Activated T-cell treated with anti-CD3 and anti-CD28 coated beads, Interleukin-2, amount 50 U/mL, for 4 hours (primary cell): ENCODE results near the gene PLCB4. TPM values are rescaled to one million over a fixed set of nuclear protein-coding genes. Genes with fewer than 3 reads are reported as not detected.

ENCODE experiments used
- ATAC-seq, 2 donors: fragments of 200-7000 bp; cut with Tn5 transposase; one replicate each; pipeline ENCODE4 v1.10.0; 2021
- DNase-seq: peaks from one replicate; pipeline ENCODE4 v3.0.0-alpha.2; 2020
- H3K27me3 Mint-ChIP-seq: one replicate; pipeline ENCODE4 v1.8.0; 2021; ENCODE audit warnings: low read depth, mixed read lengths
- H3K36me3 Mint-ChIP-seq: one replicate; pipeline ENCODE4 v1.8.0; 2022; ENCODE audit warnings: mixed read lengths; ENCODE audit not compliant: insufficient read depth
- H3K4me1 Mint-ChIP-seq: one replicate; pipeline ENCODE4 v1.8.0; 2021; ENCODE audit warnings: low read depth, mixed read lengths
- H3K4me3 Mint-ChIP-seq: one replicate; pipeline ENCODE4 v1.8.0; 2021; ENCODE audit warnings: mild to moderate bottlenecking, moderate library complexity, mixed read lengths
- H3K9me3 Mint-ChIP-seq: one replicate; pipeline ENCODE4 v1.8.0; 2021; ENCODE audit warnings: mixed read lengths
- total RNA-seq, 3 donors: library from RNA; stranded (reverse); gene quantifications; one replicate each; pipeline ENCODE4 v1.2.1, GENCODE V29; 2021

Gene PLCB4
- total RNA-seq, 3 donors from 2014 or later: 0.05 TPM; not detected in 1

GRCh38 chr20:9172851-9173250 is 104.0 kb downstream of the PLCB4 start:
- Mint-ChIP-seq H3K36me3 (no peaks in the 10 kb centered on the region), H3K4me3 (no peak overlapping the region), H3K9me3 (peaks cover 9% of the 10 kb centered on the region), H3K4me1 (no peaks in the 10 kb centered on the region), H3K27me3 (no peaks in the 10 kb centered on the region)
- ATAC-seq: no peak
- no peak for DNase-seq

- ATAC-seq (no peak), DNase-seq (no peak)
- H3K36me3 Mint-ChIP-seq: no peaks in the 10 kb centered on the region
- H3K9me3 Mint-ChIP-seq: peaks cover 14% of the 10 kb centered on the region
- H3K27me3 Mint-ChIP-seq: no peaks in the 10 kb centered on the region
- H3K4me1 Mint-ChIP-seq: no peaks in the 10 kb centered on the region
- H3K4me3 Mint-ChIP-seq: no peak overlapping the region
These were observed 108.4 kb downstream of the PLCB4 start for GRCh38 chr20:9177278-9177677.

GRCh38 chr20:9179193-9179802 is 110.4 kb downstream of the PLCB4 start:
- no peaks in the 10 kb centered on the region for H3K27me3 Mint-ChIP-seq
- ATAC-seq: no peak
- no peaks in the 10 kb centered on the region for H3K4me1 Mint-ChIP-seq
- H3K9me3 Mint-ChIP-seq: peaks cover 14% of the 10 kb centered on the region
- H3K36me3 Mint-ChIP-seq: no peaks in the 10 kb centered on the region
- no peak for DNase-seq
- H3K4me3 Mint-ChIP-seq: no peak overlapping the region

DNA sequence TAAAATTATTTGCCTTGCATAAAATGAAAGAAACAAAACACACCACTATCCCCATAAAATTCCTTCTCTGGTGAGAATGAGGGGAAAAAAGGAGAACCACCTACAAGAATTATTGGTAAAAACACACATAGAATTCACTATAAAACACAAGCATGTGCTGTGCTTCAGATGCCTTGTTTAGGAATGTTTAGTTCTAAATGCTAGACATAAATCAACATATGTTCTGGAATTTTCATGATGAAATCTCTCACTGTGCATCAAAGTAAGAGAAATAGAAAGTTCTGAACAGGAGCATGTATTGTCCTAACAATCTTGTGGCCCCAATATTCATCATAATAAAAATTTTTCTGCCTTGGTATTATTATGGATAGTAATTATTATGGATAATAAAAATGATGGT is 111.0 kb downstream of the PLCB4 start:
- no peaks in the 10 kb centered on the region for H3K27me3 Mint-ChIP-seq
- DNase-seq: no peak
- ATAC-seq: no peak
- no peaks in the 10 kb centered on the region for H3K4me1 Mint-ChIP-seq
- H3K9me3 Mint-ChIP-seq: peaks cover 14% of the 10 kb centered on the region
- no peaks in the 10 kb centered on the region for H3K36me3 Mint-ChIP-seq
- H3K4me3 Mint-ChIP-seq: no peak overlapping the region

GRCh38 chr20:9180481-9181257 is 111.8 kb downstream of the PLCB4 start:
- Mint-ChIP-seq H3K9me3 (peaks cover 17% of the 10 kb centered on the region), H3K4me3 (no peak overlapping the region), H3K27me3 (no peaks in the 10 kb centered on the region), H3K4me1 (no peaks in the 10 kb centered on the region), H3K36me3 (no peaks in the 10 kb centered on the region)
- DNase-seq (no peak), ATAC-seq (no peak)

GRCh38 chr20:9185511-9185910 is 116.6 kb downstream of the PLCB4 start:
- H3K27me3 Mint-ChIP-seq: no peaks in the 10 kb centered on the region
- no peak overlapping the region for H3K4me3 Mint-ChIP-seq
- ATAC-seq (no peak), DNase-seq (no peak)
- peaks cover 11% of the 10 kb centered on the region for H3K9me3 Mint-ChIP-seq
- H3K36me3 Mint-ChIP-seq: no peaks in the 10 kb centered on the region
- H3K4me1 Mint-ChIP-seq: no peaks in the 10 kb centered on the region

- ATAC-seq (no peak), DNase-seq (no peak)
- Mint-ChIP-seq H3K4me1 (no peaks in the 10 kb centered on the region), H3K36me3 (no peaks in the 10 kb centered on the region), H3K27me3 (no peaks in the 10 kb centered on the region), H3K9me3 (peaks cover 11% of the 10 kb centered on the region), H3K4me3 (no peak overlapping the region)
These were observed 117.5 kb downstream of the PLCB4 start for GRCh38 chr20:9186396-9186795.

- DNase-seq (no peak), ATAC-seq (no peak)
- Mint-ChIP-seq H3K4me1 (no peaks in the 10 kb centered on the region), H3K9me3 (peaks cover 4% of the 10 kb centered on the region), H3K36me3 (no peaks in the 10 kb centered on the region), H3K4me3 (no peak overlapping the region), H3K27me3 (no peaks in the 10 kb centered on the region)
These were observed 126.1 kb downstream of the PLCB4 start for GRCh38 chr20:9195031-9195430.

DNA sequence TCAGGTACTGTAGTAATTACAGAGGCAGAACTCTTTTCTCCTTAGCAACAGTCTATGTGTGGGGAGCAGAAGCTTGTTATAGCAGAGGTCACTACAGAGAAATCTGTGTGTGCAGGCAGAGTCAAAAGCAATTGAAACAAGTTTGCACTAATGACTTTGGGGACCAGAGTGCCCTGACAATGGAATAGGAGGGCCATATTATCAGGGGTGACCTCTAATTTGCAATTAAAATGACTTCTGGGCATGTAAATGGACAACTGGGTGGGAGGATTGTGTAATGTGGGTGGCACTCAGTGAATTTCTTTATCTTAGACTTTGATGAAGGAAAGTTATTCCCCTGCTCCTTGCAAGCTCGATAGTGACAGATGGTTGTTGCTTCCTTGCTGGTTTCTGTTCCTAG is 127.2 kb downstream of the PLCB4 start:
- no peaks in the 10 kb centered on the region for H3K27me3 Mint-ChIP-seq

DNA sequence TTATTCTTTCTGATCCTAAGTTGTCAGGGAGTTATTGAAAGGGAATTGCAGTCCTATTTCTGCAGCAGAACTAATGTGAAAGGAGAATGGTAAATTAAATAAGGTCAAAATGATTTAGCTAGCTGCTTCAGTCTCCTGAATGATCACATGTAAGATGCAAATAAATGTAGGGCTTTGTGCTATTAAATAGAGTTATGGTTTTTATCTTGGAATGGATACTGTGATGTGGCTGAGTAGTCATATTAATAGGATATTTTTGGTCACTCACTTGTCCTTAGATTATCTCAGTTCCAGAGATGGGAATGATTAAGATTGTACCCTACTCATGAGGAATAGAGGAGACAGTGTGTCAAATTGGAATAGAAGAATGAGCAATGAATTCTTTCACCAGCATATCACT is 129.6 kb downstream of the PLCB4 start:
- ATAC-seq: no peak
- no peaks in the 10 kb centered on the region for H3K4me1 Mint-ChIP-seq
- H3K9me3 Mint-ChIP-seq: peaks cover 7% of the 10 kb centered on the region
- no peak for DNase-seq
- H3K27me3 Mint-ChIP-seq: no peaks in the 10 kb centered on the region
- no peaks in the 10 kb centered on the region for H3K36me3 Mint-ChIP-seq
- no peak overlapping the region for H3K4me3 Mint-ChIP-seq

More for the DNA sequence above, 127.2 kb downstream of the PLCB4 start:
- no peaks in the 10 kb centered on the region for H3K36me3 Mint-ChIP-seq
- no peak for DNase-seq
- peaks cover 8% of the 10 kb centered on the region for H3K9me3 Mint-ChIP-seq
- no peak overlapping the region for H3K4me3 Mint-ChIP-seq
- H3K4me1 Mint-ChIP-seq: no peaks in the 10 kb centered on the region
- no peak for ATAC-seq

DNA sequence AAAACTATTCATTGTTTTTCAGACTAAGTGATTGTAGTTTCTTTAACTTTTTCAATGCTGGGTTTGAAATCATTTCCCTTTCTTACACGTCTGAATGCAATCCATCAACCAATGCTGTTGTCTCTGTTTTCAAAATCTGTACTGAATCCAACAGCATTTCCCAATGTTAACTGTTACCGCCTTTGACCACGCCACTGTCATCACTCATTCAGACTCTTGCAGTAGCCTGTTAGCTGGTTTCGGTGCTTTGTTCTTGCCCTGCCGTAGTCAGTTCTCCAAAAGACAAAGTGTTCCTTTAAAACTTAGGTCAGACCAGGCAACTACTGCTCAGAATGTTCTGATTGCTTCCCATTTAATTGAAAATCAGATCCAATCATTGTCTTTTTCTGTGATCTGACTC is 131.3 kb downstream of the PLCB4 start:
- Mint-ChIP-seq H3K27me3 (no peaks in the 10 kb centered on the region), H3K9me3 (peaks cover 7% of the 10 kb centered on the region), H3K36me3 (no peaks in the 10 kb centered on the region), H3K4me1 (no peaks in the 10 kb centered on the region), H3K4me3 (no peak overlapping the region)
- no peak for DNase-seq
- no peak for ATAC-seq

DNA sequence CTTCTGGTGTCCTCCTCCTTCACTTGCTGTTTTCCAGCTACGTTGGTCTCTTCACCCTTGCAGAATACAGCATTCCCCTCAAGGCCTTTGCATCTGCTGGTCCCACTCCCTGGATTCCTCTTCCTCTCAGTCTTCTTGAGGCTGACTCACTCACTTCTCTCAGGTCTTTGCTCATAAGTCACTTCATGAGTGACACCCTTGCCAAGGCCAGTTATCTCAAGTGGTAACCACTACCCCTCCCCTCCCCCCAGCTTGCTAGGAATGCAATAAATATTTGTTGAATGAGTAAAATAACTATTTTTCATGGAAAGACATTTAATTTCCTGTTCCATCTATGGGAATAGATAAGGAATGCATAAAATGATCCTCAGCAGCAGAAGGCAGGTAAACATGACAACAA is 131.7 kb downstream of the PLCB4 start:
- no peak for ATAC-seq

GRCh38 chr20:9202420-9203080 is 133.7 kb downstream of the PLCB4 start:
- Mint-ChIP-seq H3K4me3 (no peak overlapping the region), H3K36me3 (no peaks in the 10 kb centered on the region), H3K4me1 (no peaks in the 10 kb centered on the region), H3K27me3 (no peaks in the 10 kb centered on the region), H3K9me3 (peaks cover 10% of the 10 kb centered on the region)
- ATAC-seq (no peak), DNase-seq (no peak)

More for the DNA sequence above, 131.7 kb downstream of the PLCB4 start:
- no peak overlapping the region for H3K4me3 Mint-ChIP-seq
- DNase-seq: no peak
- no peaks in the 10 kb centered on the region for H3K27me3 Mint-ChIP-seq
- no peaks in the 10 kb centered on the region for H3K4me1 Mint-ChIP-seq
- peaks cover 7% of the 10 kb centered on the region for H3K9me3 Mint-ChIP-seq
- H3K36me3 Mint-ChIP-seq: no peaks in the 10 kb centered on the region

DNA sequence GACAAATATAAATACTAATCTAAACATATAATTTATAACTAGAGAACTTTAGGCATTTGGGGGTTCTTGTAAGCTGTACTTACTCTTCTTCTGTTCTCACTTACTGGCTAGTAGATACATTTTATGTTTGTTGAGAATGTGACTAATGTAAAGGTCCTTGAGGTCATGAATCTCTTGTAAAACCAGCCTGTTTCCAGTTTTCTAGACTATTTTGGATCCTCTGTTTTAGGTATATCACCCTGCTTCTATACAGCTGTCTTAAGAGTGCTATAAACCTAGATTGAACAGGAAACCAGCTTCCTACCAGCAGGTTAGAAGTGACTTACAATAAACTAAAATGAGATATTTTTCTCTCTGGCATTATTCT is 134.2 kb downstream of the PLCB4 start:
- Mint-ChIP-seq H3K4me1 (no peaks in the 10 kb centered on the region), H3K9me3 (peaks cover 11% of the 10 kb centered on the region), H3K36me3 (no peaks in the 10 kb centered on the region), H3K4me3 (no peak overlapping the region), H3K27me3 (no peaks in the 10 kb centered on the region)
- DNase-seq (no peak), ATAC-seq (no peak)

GRCh38 chr20:9204979-9205378 is 136.1 kb downstream of the PLCB4 start:
- DNase-seq (no peak), ATAC-seq (no peak)
- Mint-ChIP-seq H3K27me3 (no peaks in the 10 kb centered on the region), H3K9me3 (peaks cover 11% of the 10 kb centered on the region), H3K36me3 (no peaks in the 10 kb centered on the region), H3K4me3 (no peak overlapping the region), H3K4me1 (no peaks in the 10 kb centered on the region)
